ENCODE data around the gene THBS4.

The THBS4 gene

GRCh38 chr5:80034559-80034958 lies 589 bp upstream of the THBS4 start:
- peak overlapping the region; percentile 49 for H3K4me3 ChIP-seq (ENCODE audit: insufficient read length, low read depth)
- peaks cover 50% of the 10 kb centered on the region for H3K27me3 ChIP-seq (ENCODE audit: insufficient read depth, insufficient read length)
- H3K9ac ChIP-seq (ENCODE audit: insufficient read length, low read depth): peak overlapping the region; percentile 72
- no peaks in the 10 kb centered on the region for H3K9me3 ChIP-seq (ENCODE audit: insufficient read depth, low read length)
- no peak for DNase-seq (ENCODE audit: low read depth, low spot score)
- no peaks in the 10 kb centered on the region for H3K4me1 ChIP-seq (ENCODE audit: insufficient read depth, insufficient read length)
- TF ChIP-seq YY1 (IDR thresholded peaks at IDR 0.05; ENCODE audit: insufficient read depth, insufficient read length): no peak
- no peak for TF ChIP-seq ZNF274 (IDR thresholded peaks at IDR 0.05; ENCODE audit: low read depth, low read length)
- TF ChIP-seq SUZ12 (IDR thresholded peaks at IDR 0.05; ENCODE audit: extremely low read depth, insufficient read depth, insufficient read length): no peak
- no peaks in the 10 kb centered on the region for H3K36me3 ChIP-seq (ENCODE audit: insufficient read depth, insufficient read length, low read length)

DNA sequence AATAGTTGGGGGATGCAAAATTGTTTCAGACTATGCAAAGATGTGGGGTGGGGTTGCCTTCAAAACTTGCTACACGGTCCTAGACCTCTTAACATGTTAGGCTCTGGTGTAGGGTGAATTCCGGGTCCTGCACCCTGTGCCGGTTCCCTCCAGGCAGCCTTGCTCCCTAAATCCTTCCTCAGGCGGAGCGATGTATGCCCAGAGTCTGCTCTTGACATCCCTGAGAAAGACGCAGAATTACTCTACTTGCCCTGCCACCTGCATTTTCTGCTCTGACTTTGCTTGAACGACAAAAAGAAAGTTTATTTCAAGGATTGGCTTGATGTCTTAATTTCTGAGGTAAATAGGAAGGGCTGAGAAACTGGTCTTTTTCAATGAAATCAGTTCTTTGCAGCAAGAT lies 691 bp downstream of the THBS4 start:
- no peak for TF ChIP-seq SUZ12 (IDR thresholded peaks at IDR 0.05; ENCODE audit: extremely low read depth, insufficient read depth, insufficient read length)
- Histone ChIP-seq H3K36me3 (ENCODE audit: insufficient read depth, insufficient read length, low read length) (no peaks in the 10 kb centered on the region), H3K4me1 (ENCODE audit: insufficient read depth, insufficient read length) (no peaks in the 10 kb centered on the region), H3K9ac (ENCODE audit: insufficient read length, low read depth) (no peak overlapping the region), H3K4me3 (ENCODE audit: insufficient read length, low read depth) (no peak overlapping the region), H3K9me3 (ENCODE audit: insufficient read depth, low read length) (no peaks in the 10 kb centered on the region), H3K27me3 (ENCODE audit: insufficient read depth, insufficient read length) (peaks cover 50% of the 10 kb centered on the region)
- no peak for DNase-seq (ENCODE audit: low read depth, low spot score)

DNA sequence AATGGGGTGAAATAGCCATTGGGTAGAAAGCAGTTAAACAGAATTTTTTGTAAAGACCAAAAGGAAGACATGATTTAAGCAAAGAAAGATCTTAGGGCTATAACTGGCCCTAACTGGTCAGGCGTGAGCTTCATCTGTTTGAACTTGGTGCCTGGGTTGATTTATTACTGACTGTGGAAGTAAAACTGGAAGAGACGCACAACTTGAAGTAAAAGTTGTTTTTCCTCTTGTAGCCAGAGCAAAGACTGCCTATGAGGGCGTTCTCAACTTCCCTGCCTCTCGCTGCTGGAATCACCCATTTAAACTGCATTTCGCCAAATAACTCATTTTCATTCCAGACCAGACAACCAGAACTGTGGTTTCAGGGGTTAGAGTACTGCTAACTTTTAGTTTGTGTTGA lies 1.5 kb downstream of the THBS4 start:
- Histone ChIP-seq H3K4me1 (ENCODE audit: insufficient read depth, insufficient read length) (no peaks in the 10 kb centered on the region), H3K9me3 (ENCODE audit: insufficient read depth, low read length) (no peaks in the 10 kb centered on the region), H3K4me3 (ENCODE audit: insufficient read length, low read depth) (no peak overlapping the region), H3K27me3 (ENCODE audit: insufficient read depth, insufficient read length) (peaks cover 50% of the 10 kb centered on the region), H3K36me3 (ENCODE audit: insufficient read depth, insufficient read length, low read length) (no peaks in the 10 kb centered on the region), H3K9ac (ENCODE audit: insufficient read length, low read depth) (no peak overlapping the region)
- no peak for DNase-seq (ENCODE audit: low read depth, low spot score)
- no peak for TF ChIP-seq YY1 (IDR thresholded peaks at IDR 0.05; ENCODE audit: insufficient read depth, insufficient read length)
- no peak for TF ChIP-seq SUZ12 (IDR thresholded peaks at IDR 0.05; ENCODE audit: extremely low read depth, insufficient read depth, insufficient read length)
- TF ChIP-seq ZNF274 (IDR thresholded peaks at IDR 0.05; ENCODE audit: low read depth, low read length): no peak

GRCh38 chr5:80037366-80037765 lies 2.2 kb downstream of the THBS4 start:
- TF ChIP-seq YY1 (IDR thresholded peaks at IDR 0.05; ENCODE audit: insufficient read depth, insufficient read length) (no peak), ZNF274 (IDR thresholded peaks at IDR 0.05; ENCODE audit: low read depth, low read length) (no peak), SUZ12 (IDR thresholded peaks at IDR 0.05; ENCODE audit: extremely low read depth, insufficient read depth, insufficient read length) (no peak)
- Histone ChIP-seq H3K4me1 (ENCODE audit: insufficient read depth, insufficient read length) (no peaks in the 10 kb centered on the region), H3K4me3 (ENCODE audit: insufficient read length, low read depth) (no peak overlapping the region), H3K9ac (ENCODE audit: insufficient read length, low read depth) (no peak overlapping the region), H3K9me3 (ENCODE audit: insufficient read depth, low read length) (no peaks in the 10 kb centered on the region), H3K27me3 (ENCODE audit: insufficient read depth, insufficient read length) (peaks cover 50% of the 10 kb centered on the region), H3K36me3 (ENCODE audit: insufficient read depth, insufficient read length, low read length) (no peaks in the 10 kb centered on the region)
- DNase-seq (ENCODE audit: low read depth, low spot score): no peak

DNA sequence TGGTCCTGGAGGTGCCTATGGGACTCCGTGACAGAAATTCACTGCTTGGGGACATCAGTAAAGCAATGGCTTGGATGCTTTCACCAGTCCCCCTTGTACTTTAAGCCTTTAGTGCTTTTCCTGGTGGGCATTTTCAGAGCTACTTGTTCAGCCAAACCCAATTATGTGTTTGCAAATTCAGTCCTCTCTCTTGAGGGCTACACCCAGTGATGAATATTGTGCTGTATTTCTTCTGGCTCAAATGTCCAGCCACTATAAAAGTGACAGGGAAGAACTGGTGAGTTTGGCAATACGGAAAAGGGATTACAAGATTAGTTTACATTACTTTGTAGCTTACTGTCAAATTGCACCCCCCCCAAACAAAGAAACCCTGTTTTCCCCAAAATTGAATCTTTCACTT lies 4.5 kb downstream of the THBS4 start:
- no peak for DNase-seq (ENCODE audit: low read depth, low spot score)
- TF ChIP-seq ZNF274 (IDR thresholded peaks at IDR 0.05; ENCODE audit: low read depth, low read length) (no peak), YY1 (IDR thresholded peaks at IDR 0.05; ENCODE audit: insufficient read depth, insufficient read length) (no peak), SUZ12 (IDR thresholded peaks at IDR 0.05; ENCODE audit: extremely low read depth, insufficient read depth, insufficient read length) (no peak)
- H3K9ac ChIP-seq (ENCODE audit: insufficient read length, low read depth): no peak overlapping the region
- no peaks in the 10 kb centered on the region for H3K36me3 ChIP-seq (ENCODE audit: insufficient read depth, insufficient read length, low read length)
- H3K4me1 ChIP-seq (ENCODE audit: insufficient read depth, insufficient read length): no peaks in the 10 kb centered on the region
- no peaks in the 10 kb centered on the region for H3K9me3 ChIP-seq (ENCODE audit: insufficient read depth, low read length)
- no peak overlapping the region for H3K4me3 ChIP-seq (ENCODE audit: insufficient read length, low read depth)
- H3K27me3 ChIP-seq (ENCODE audit: insufficient read depth, insufficient read length): peaks cover 29% of the 10 kb centered on the region

DNA sequence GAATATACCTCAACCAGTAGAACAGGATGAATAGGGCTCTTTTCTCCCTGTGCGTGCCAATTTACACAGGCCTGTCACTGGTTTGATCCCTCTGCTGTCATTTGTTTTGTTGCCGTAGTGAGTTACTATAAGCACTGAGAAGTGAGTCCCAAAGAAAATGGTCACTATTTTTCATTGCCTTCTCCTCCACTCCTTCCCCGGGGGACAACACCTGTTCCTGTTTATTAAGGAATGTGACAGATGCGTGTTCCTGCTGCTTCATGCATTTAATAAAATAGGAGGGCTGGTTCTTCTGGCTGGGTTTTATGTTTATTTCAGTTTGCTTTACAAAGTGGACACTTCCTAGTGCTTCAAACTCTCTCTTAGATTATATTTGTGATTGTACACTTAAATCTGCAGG lies 6.4 kb downstream of the THBS4 start:
- TF ChIP-seq ZNF274 (IDR thresholded peaks at IDR 0.05; ENCODE audit: low read depth, low read length) (no peak), YY1 (IDR thresholded peaks at IDR 0.05; ENCODE audit: insufficient read depth, insufficient read length) (no peak), SUZ12 (IDR thresholded peaks at IDR 0.05; ENCODE audit: extremely low read depth, insufficient read depth, insufficient read length) (no peak)
- H3K36me3 ChIP-seq (ENCODE audit: insufficient read depth, insufficient read length, low read length): no peaks in the 10 kb centered on the region
- no peak for DNase-seq (ENCODE audit: low read depth, low spot score)
- H3K9ac ChIP-seq (ENCODE audit: insufficient read length, low read depth): no peak overlapping the region
- H3K9me3 ChIP-seq (ENCODE audit: insufficient read depth, low read length): no peaks in the 10 kb centered on the region
- no peaks in the 10 kb centered on the region for H3K4me1 ChIP-seq (ENCODE audit: insufficient read depth, insufficient read length)
- peaks cover 11% of the 10 kb centered on the region for H3K27me3 ChIP-seq (ENCODE audit: insufficient read depth, insufficient read length)
- no peak overlapping the region for H3K4me3 ChIP-seq (ENCODE audit: insufficient read length, low read depth)

DNA sequence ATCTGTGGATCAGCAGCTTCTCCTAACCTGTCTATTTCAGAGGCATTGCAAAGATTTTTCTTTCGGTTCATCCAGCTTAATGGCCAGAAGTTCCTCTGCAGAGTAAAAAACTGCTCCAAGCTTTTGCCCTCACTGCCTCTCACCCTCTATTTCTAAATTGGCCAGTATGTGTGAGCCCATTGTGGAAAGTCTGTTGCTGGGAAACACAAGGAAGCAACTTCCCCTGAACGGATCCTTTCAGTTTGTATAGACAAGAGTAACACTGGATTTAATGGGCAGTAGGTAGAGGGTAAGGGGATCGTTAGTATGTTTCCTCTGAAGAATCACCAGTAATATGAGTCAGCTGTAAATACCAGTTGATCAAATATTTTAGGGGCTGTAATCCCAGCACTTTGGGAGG lies 7.2 kb downstream of the THBS4 start:
- Histone ChIP-seq H3K4me3 (ENCODE audit: insufficient read length, low read depth) (no peak overlapping the region), H3K27me3 (ENCODE audit: insufficient read depth, insufficient read length) (peaks cover 3% of the 10 kb centered on the region), H3K4me1 (ENCODE audit: insufficient read depth, insufficient read length) (no peaks in the 10 kb centered on the region), H3K9me3 (ENCODE audit: insufficient read depth, low read length) (no peaks in the 10 kb centered on the region), H3K9ac (ENCODE audit: insufficient read length, low read depth) (no peak overlapping the region), H3K36me3 (ENCODE audit: insufficient read depth, insufficient read length, low read length) (no peaks in the 10 kb centered on the region)
- TF ChIP-seq ZNF274 (IDR thresholded peaks at IDR 0.05; ENCODE audit: low read depth, low read length): no peak
- TF ChIP-seq SUZ12 (IDR thresholded peaks at IDR 0.05; ENCODE audit: extremely low read depth, insufficient read depth, insufficient read length): no peak
- TF ChIP-seq YY1 (IDR thresholded peaks at IDR 0.05; ENCODE audit: insufficient read depth, insufficient read length): no peak
- no peak for DNase-seq (ENCODE audit: low read depth, low spot score)

DNA sequence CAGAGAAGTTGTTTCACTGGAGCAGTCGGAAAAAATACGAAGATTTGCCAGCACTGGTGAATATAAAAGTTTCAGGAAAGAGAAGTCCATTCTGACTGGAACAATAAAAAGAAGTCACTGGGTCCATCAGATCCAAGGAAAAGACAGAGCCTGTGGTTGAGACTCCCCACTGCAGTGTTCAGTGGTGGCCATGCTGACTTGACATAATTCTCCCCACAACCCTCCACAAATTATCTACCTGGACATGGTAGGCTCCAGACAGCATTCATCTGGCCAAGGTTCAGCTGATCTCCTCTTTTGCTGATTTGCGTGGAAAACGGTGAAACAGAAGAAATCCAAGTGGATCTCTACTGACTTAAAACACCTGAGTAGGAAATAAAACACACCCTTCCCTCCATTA lies 8.0 kb downstream of the THBS4 start:
- no peaks in the 10 kb centered on the region for H3K9me3 ChIP-seq (ENCODE audit: insufficient read depth, low read length)
- H3K4me1 ChIP-seq (ENCODE audit: insufficient read depth, insufficient read length): no peaks in the 10 kb centered on the region
- no peaks in the 10 kb centered on the region for H3K36me3 ChIP-seq (ENCODE audit: insufficient read depth, insufficient read length, low read length)
- no peak for TF ChIP-seq SUZ12 (IDR thresholded peaks at IDR 0.05; ENCODE audit: extremely low read depth, insufficient read depth, insufficient read length)
- no peak for TF ChIP-seq ZNF274 (IDR thresholded peaks at IDR 0.05; ENCODE audit: low read depth, low read length)
- TF ChIP-seq YY1 (IDR thresholded peaks at IDR 0.05; ENCODE audit: insufficient read depth, insufficient read length): no peak
- H3K27me3 ChIP-seq (ENCODE audit: insufficient read depth, insufficient read length): no peaks in the 10 kb centered on the region
- no peak overlapping the region for H3K9ac ChIP-seq (ENCODE audit: insufficient read length, low read depth)
- no peak overlapping the region for H3K4me3 ChIP-seq (ENCODE audit: insufficient read length, low read depth)
- DNase-seq (ENCODE audit: low read depth, low spot score): no peak

Data from NT2/D1 (cell line).